ENCODE measurements around the gene SRMS. TPM values are rescaled to one million over a fixed set of nuclear protein-coding genes. Genes with fewer than 3 reads are reported as not detected.

SRMS gene
- total and polyA plus RNA-seq, 5 experiments from 2014 or later = not detected

GRCh38 chr20:63545814-63546213 lies 1.7 kb downstream of the SRMS start:
- Mint-ChIP-seq H3K4me1 (peaks cover 8 to 26% (median 11%) of the 10 kb centered on the region in 4 donors), H3K27me3 (peaks cover 0 to 17% (median 0%) of the 10 kb centered on the region in 5 donors), H3K9me3 (no peaks in the 10 kb centered on the region), H3K36me3 (no peaks in the 10 kb centered on the region), H3K4me3 (no peak overlapping the region), H3K27ac (no peak overlapping the region)
- POLR2A ChIA-PET = interaction anchor here (0.7 to 1.8 kb wide), 4 partner anchors 8 to 83 kb away, joined by 3 to 9 read pairs (median 4); partner anchors contain the start of genes PPDPF and PTK6
- no peak for DNase-seq
- peak in 1 of 2 donors; percentile 58 for ATAC-seq

DNA sequence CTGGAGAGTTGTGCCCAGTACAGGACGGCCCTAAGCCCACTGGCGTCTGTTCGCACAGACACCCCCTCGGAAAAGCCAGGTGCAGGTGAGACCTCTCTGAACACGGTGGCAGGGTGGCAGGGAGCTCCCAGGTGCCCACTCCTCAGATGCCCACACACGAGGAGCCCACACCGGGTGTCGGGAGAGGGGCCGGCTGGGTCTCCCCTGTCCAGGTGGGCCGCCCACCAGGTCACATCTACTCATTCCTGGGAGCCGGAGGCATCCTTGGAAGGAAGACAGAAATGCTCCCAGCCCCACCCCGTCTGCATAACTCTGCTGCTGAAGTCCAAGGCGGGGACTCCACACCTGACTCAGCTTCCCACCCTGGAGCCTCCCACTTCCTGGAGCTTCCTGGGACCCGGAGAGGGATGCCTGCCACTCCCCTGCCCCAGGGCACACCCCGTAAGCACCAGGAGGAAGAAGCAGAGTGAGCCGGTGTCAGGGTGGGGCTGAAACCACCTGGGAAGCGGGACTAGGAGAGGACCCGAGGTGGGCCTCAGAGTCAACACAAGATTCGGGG lies 2.5 kb downstream of the SRMS start:
- Mint-ChIP-seq H3K27me3 (peaks cover 0 to 16% (median 0%) of the 10 kb centered on the region in 5 donors), H3K27ac (peak overlapping the region in 2 of 10 donors; percentile 77 to 83), H3K4me1 (peaks cover 7 to 22% (median 11%) of the 10 kb centered on the region in 4 donors), H3K9me3 (no peaks in the 10 kb centered on the region), H3K36me3 (no peaks in the 10 kb centered on the region), H3K4me3 (no peak overlapping the region)
- no peak for DNase-seq
- ATAC-seq = no peak
- POLR2A ChIA-PET = interaction anchor here (0.7 to 1.8 kb wide), 2 partner anchors 24 to 84 kb away, joined by 3 to 5 read pairs; partner anchors contain the start of gene PPDPF

GRCh38 chr20:63544241-63544957 lies 3.1 kb downstream of the SRMS start:
- Mint-ChIP-seq H3K9me3 (no peaks in the 10 kb centered on the region), H3K27me3 (peaks cover 0 to 11% (median 0%) of the 10 kb centered on the region in 5 donors), H3K27ac (no peak overlapping the region), H3K36me3 (no peaks in the 10 kb centered on the region), H3K4me1 (peaks cover 6 to 16% (median 12%) of the 10 kb centered on the region in 4 donors), H3K4me3 (peak overlapping the region in 1 of 10 donors; percentile 24)
- DNase-seq (no peak), ATAC-seq (no peak)
- POLR2A ChIA-PET = interaction anchor here (1.8 kb wide), 1 partner anchor 23 kb away, joined by 5 read pairs; the partner anchor contains the start of gene PPDPF

DNA sequence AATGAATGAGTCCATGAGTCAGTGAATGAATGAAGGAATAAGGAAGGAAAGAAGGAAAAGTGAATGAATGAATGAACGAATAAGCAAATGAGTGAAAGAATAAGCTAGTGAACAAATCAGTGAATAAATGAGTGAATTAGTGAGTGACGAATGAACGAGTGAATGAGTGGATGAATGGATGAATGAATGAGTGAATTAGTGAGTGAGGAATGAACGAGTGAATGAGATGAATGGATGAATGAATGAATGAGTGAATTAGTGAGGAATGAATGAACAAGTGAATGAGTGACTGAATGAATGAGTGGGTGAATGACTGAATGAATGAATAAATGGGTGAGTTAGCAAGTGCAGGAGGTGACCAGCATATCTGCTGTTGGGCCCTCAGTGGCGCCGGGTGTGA lies 3.8 kb downstream of the SRMS start:
- DNase-seq (no peak), ATAC-seq (no peak)
- Mint-ChIP-seq H3K36me3 (no peaks in the 10 kb centered on the region), H3K4me3 (no peak overlapping the region), H3K9me3 (no peaks in the 10 kb centered on the region), H3K27ac (no peak overlapping the region), H3K4me1 (peaks cover 5 to 13% (median 10%) of the 10 kb centered on the region in 4 donors), H3K27me3 (peaks cover 0 to 8% (median 0%) of the 10 kb centered on the region in 5 donors)
- POLR2A ChIA-PET = no interaction called here

- POLR2A ChIA-PET = no interaction called here
- no peak overlapping the region for H3K27ac Mint-ChIP-seq
- peaks cover 4 to 13% (median 11%) of the 10 kb centered on the region in 4 donors for H3K4me1 Mint-ChIP-seq
- DNase-seq = no peak
- peaks cover 0 to 5% (median 0%) of the 10 kb centered on the region in 5 donors for H3K27me3 Mint-ChIP-seq
- no peaks in the 10 kb centered on the region for H3K9me3 Mint-ChIP-seq
- H3K36me3 Mint-ChIP-seq = no peaks in the 10 kb centered on the region
- ATAC-seq = no peak
- H3K4me3 Mint-ChIP-seq = no peak overlapping the region
Observed at GRCh38 chr20:63543131-63543530, 4.4 kb downstream of the SRMS start.

DNA sequence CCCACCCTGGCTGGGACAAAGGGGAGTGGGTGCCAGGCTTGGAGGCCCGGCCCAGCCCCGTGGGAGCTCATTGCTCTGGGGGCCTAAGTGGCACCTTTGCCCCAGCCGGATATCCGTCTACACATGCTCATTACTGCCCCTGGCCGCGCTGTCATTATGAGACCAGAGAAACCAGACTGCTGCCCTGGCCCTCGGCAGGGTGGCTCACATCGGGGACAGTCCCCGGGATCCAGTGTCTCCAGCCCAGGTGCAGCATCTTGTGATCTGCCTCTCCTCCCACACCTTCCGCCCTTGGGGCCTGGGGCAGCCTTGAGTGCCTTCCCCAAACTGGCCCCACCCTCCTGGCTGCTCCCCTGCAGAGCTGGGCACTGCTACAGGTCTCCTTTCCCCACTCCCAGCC lies 4.9 kb downstream of the SRMS start:
- no peaks in the 10 kb centered on the region for H3K36me3 Mint-ChIP-seq
- no peak overlapping the region for H3K4me3 Mint-ChIP-seq
- ATAC-seq = no peak
- no peak for DNase-seq
- H3K27ac Mint-ChIP-seq = no peak overlapping the region
- peaks cover 0 to 2% (median 0%) of the 10 kb centered on the region in 5 donors for H3K27me3 Mint-ChIP-seq
- POLR2A ChIA-PET = interaction anchor here (0.9 to 1.7 kb wide), 2 partner anchors 9 to 439 kb away, joined by 4 to 5 read pairs; no protein-coding TSS in a partner anchor
- no peaks in the 10 kb centered on the region for H3K9me3 Mint-ChIP-seq
- H3K4me1 Mint-ChIP-seq = peaks cover 7 to 17% (median 14%) of the 10 kb centered on the region in 4 donors

GRCh38 chr20:63542031-63542559 lies 5.5 kb downstream of the SRMS start:
- Mint-ChIP-seq H3K9me3 (no peaks in the 10 kb centered on the region), H3K27ac (no peak overlapping the region), H3K27me3 (peaks cover 0 to 2% (median 0%) of the 10 kb centered on the region in 5 donors), H3K4me1 (peaks cover 9 to 23% (median 16%) of the 10 kb centered on the region in 4 donors), H3K36me3 (no peaks in the 10 kb centered on the region), H3K4me3 (no peak overlapping the region)
- POLR2A ChIA-PET = interaction anchor here (0.9 to 1.7 kb wide), 3 partner anchors 10 to 439 kb away, joined by 3 to 5 read pairs (median 4); partner anchors contain the start of gene HELZ2
- ATAC-seq (no peak), DNase-seq (no peak)

DNA sequence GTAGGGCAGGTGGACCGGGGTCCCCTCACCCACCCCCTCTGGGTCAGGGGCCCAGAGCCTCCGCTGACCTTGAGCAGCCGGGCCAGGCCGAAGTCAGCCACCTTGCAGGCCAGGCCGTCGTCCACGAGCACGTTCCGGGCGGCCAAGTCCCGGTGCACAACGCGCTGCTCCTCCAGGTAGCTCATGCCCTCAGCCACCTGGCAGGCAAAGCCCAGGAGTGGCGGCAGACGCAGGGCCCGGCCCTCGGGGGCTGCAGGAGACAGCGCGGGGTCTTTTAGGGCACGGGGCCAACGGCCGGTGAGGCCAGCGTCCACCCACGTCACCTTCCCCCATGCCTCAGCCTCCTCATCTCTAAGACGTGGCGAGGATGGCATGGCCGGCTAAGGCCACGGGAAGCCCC lies 6.2 kb downstream of the SRMS start:
- Mint-ChIP-seq H3K9me3 (no peaks in the 10 kb centered on the region), H3K27me3 (no peaks in the 10 kb centered on the region), H3K4me3 (no peak overlapping the region), H3K27ac (no peak overlapping the region), H3K4me1 (peaks cover 11 to 30% (median 19%) of the 10 kb centered on the region in 4 donors), H3K36me3 (no peaks in the 10 kb centered on the region)
- POLR2A ChIA-PET = interaction anchor here (1.2 to 1.7 kb wide), 2 partner anchors 11 to 32 kb away, joined by 3 to 5 read pairs; partner anchors contain the start of gene HELZ2
- DNase-seq = no peak
- no peak for ATAC-seq

GRCh38 chr20:63540417-63541186 lies 6.9 kb downstream of the SRMS start:
- ATAC-seq (no peak), DNase-seq (no peak)
- Mint-ChIP-seq H3K9me3 (no peaks in the 10 kb centered on the region), H3K27ac (peak overlapping the region in 1 of 10 donors; percentile 71), H3K36me3 (no peaks in the 10 kb centered on the region), H3K4me1 (peaks cover 11 to 31% (median 21%) of the 10 kb centered on the region in 4 donors), H3K27me3 (no peaks in the 10 kb centered on the region), H3K4me3 (no peak overlapping the region)
- POLR2A ChIA-PET = interaction anchor here (1.5 to 4.6 kb wide), 2 partner anchors 12 to 101 kb away, joined by 6 to 26 read pairs; no protein-coding TSS in a partner anchor

GRCh38 chr20:63539441-63540370 lies 7.8 kb downstream of the SRMS start:
- peaks cover 8 to 25% (median 18%) of the 10 kb centered on the region in 4 donors for H3K4me1 Mint-ChIP-seq
- H3K27ac Mint-ChIP-seq = peak overlapping the region in 3 of 10 donors; percentile 45 to 71 (median 68)
- peak overlapping the region in 2 of 10 donors; percentile 18 to 63 for H3K4me3 Mint-ChIP-seq
- H3K27me3 Mint-ChIP-seq = no peaks in the 10 kb centered on the region
- H3K9me3 Mint-ChIP-seq = no peaks in the 10 kb centered on the region
- H3K36me3 Mint-ChIP-seq = no peaks in the 10 kb centered on the region
- no peak for DNase-seq
- ATAC-seq = no peak
- POLR2A ChIA-PET = interaction anchor here (0.8 to 11.6 kb wide), 9 partner anchors 11 to 324 kb away, joined by 3 to 174 read pairs (median 5); partner anchors contain the start of gene PPDPF

DNA sequence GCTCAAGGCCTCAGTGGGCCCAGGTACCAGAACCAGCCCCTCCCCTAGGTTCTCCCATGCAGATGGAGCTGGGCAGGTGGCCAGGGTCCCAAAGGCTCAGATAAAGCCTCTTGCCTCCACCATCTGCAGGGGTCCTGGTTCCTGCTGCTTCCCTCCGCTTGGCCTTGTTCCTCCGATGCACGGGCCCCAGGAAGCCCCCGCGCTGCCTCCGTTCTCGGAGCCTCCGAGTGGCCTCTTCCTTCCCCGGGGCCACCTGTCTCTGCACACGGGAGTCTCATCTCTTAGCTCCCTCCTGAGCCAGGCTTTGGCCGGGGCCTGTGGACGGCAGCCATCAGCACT lies 8.5 kb downstream of the SRMS start:
- H3K9me3 Mint-ChIP-seq = no peaks in the 10 kb centered on the region
- POLR2A ChIA-PET = interaction anchor here (0.8 to 11.6 kb wide), 10 partner anchors 11 to 325 kb away, joined by 3 to 174 read pairs (median 6); partner anchors contain the start of genes PPDPF and RTEL1

More for the DNA sequence above, 8.5 kb downstream of the SRMS start:
- DNase-seq (no peak), ATAC-seq (no peak)
- Mint-ChIP-seq H3K27ac (peak overlapping the region in 1 of 10 donors; percentile 45), H3K27me3 (no peaks in the 10 kb centered on the region), H3K36me3 (no peaks in the 10 kb centered on the region), H3K4me3 (peak overlapping the region in 2 of 10 donors; percentile 18 to 63), H3K4me1 (peaks cover 8 to 25% (median 18%) of the 10 kb centered on the region in 4 donors)

Measured in naive thymus-derived CD8-positive, alpha-beta T cell (primary cell).